Type B pancreatic cell (in vitro differentiated cells): ENCODE data around the gene ASB10. TPM values are rescaled to one million over a fixed set of nuclear protein-coding genes. Genes with fewer than 3 reads are reported as not detected.

ENCODE experiments used
- DNase-seq: peaks from one replicate; pipeline ENCODE4 v3.0.0; 2021; ENCODE audit warnings: mixed read lengths; ENCODE audit not compliant: unreplicated experiment; ENCODE audit errors: extremely low spot score
- H3K27ac Mint-ChIP-seq: 2 replicates; pipeline ENCODE4 v1.8.0; 2021; ENCODE audit warnings: mild to moderate bottlenecking, mixed read lengths
- H3K27me3 Mint-ChIP-seq: 2 replicates; pipeline ENCODE4 v1.8.0; 2021; ENCODE audit warnings: mixed read lengths
- H3K36me3 Mint-ChIP-seq: 2 replicates; pipeline ENCODE4 v1.8.0; 2021; ENCODE audit warnings: mixed read lengths
- H3K4me1 Mint-ChIP-seq: one replicate; pipeline ENCODE4 v1.8.0; 2021; ENCODE audit warnings: mixed read lengths; ENCODE audit not compliant: unreplicated experiment
- H3K4me3 Mint-ChIP-seq: 2 replicates; pipeline ENCODE4 v1.8.0; 2021; ENCODE audit warnings: mild to moderate bottlenecking, mixed read lengths
- H3K9me3 Mint-ChIP-seq: 2 replicates; pipeline ENCODE4 v1.8.0; 2021; ENCODE audit warnings: mixed read lengths
- CTCF ChIP-seq: fragments of 200-600 bp; sonication (generic); conservative IDR thresholded peaks from 2 replicates; pipeline ENCODE4 v1.5.0; 2021; ENCODE audit warnings: antibody characterized with exemption, mild to moderate bottlenecking
- total RNA-seq: library from RNA; stranded (reverse); gene quantifications from 2 replicates; pipeline ENCODE4 v1.2.1, GENCODE V29; 2021; ENCODE audit warnings: low replicate concordance

ASB10 gene
- total RNA-seq, 1 donor from 2014 or later, result not detected

- Mint-ChIP-seq H3K9me3 (no peaks in the 10 kb centered on the region), H3K27me3 (no peaks in the 10 kb centered on the region), H3K36me3 (peaks cover 10% of the 10 kb centered on the region), H3K27ac (no peak overlapping the region), H3K4me1 (peaks cover 23% of the 10 kb centered on the region), H3K4me3 (no peak overlapping the region)
- DNase-seq, result no peak
- TF ChIP-seq CTCF, result no peak
These were observed 49.3 kb downstream of the ASB10 start for GRCh38 chr7:151137791-151138152.

- no peak for DNase-seq
- Mint-ChIP-seq H3K27me3 (no peaks in the 10 kb centered on the region), H3K4me3 (no peak overlapping the region), H3K4me1 (peaks cover 18% of the 10 kb centered on the region), H3K9me3 (no peaks in the 10 kb centered on the region), H3K27ac (no peak overlapping the region), H3K36me3 (peaks cover 10% of the 10 kb centered on the region)
- TF ChIP-seq CTCF, result peak; percentile 22
These were observed 49.9 kb downstream of the ASB10 start for GRCh38 chr7:151137076-151137675.

- no peak for TF ChIP-seq CTCF
- Mint-ChIP-seq H3K36me3 (peaks cover 10% of the 10 kb centered on the region), H3K9me3 (no peaks in the 10 kb centered on the region), H3K4me3 (no peak overlapping the region), H3K27ac (no peak overlapping the region), H3K27me3 (no peaks in the 10 kb centered on the region), H3K4me1 (peaks cover 27% of the 10 kb centered on the region)
- no peak for DNase-seq
These were observed 50.9 kb downstream of the ASB10 start for GRCh38 chr7:151135866-151136843.

- Mint-ChIP-seq H3K27ac (no peak overlapping the region), H3K4me1 (peaks cover 25% of the 10 kb centered on the region), H3K4me3 (no peak overlapping the region), H3K27me3 (no peaks in the 10 kb centered on the region), H3K36me3 (peaks cover 7% of the 10 kb centered on the region), H3K9me3 (no peaks in the 10 kb centered on the region)
- TF ChIP-seq CTCF, result no peak
- no peak for DNase-seq
These were observed 51.6 kb downstream of the ASB10 start for GRCh38 chr7:151135525-151135845.

- no peak overlapping the region for H3K27ac Mint-ChIP-seq
- no peak overlapping the region for H3K4me3 Mint-ChIP-seq
- no peak for DNase-seq
- TF ChIP-seq CTCF, result no peak
- peaks cover 3% of the 10 kb centered on the region for H3K36me3 Mint-ChIP-seq
- H3K9me3 Mint-ChIP-seq, result no peaks in the 10 kb centered on the region
- no peaks in the 10 kb centered on the region for H3K27me3 Mint-ChIP-seq
- peaks cover 21% of the 10 kb centered on the region for H3K4me1 Mint-ChIP-seq
These were observed 52.1 kb downstream of the ASB10 start for GRCh38 chr7:151134743-151135524.
